ENCODE data around the gene AURKA.
"Not testable (repeated sequence)": the region's sequence is repeated elsewhere in the genome, so short reads cannot be mapped to it uniquely, and the experiment has no call there.

The AURKA gene

GRCh38 chr20:56391596-56392131, 351 bp downstream of the AURKA start:
- DNase-seq (ENCODE audit: extremely low read depth in 1 of 2, low read depth in 1 of 2) = no peak

GRCh38 chr20:56391037-56391436, 978 bp downstream of the AURKA start:
- no peak for DNase-seq (ENCODE audit: extremely low read depth in 1 of 2, low read depth in 1 of 2)

GRCh38 chr20:56390396-56390795, 1.6 kb downstream of the AURKA start:
- DNase-seq (ENCODE audit: extremely low read depth in 1 of 2, low read depth in 1 of 2) = not testable (repeated sequence)

GRCh38 chr20:56389807-56390206, 2.2 kb downstream of the AURKA start:
- DNase-seq (ENCODE audit: extremely low read depth in 1 of 2, low read depth in 1 of 2) = no peak

GRCh38 chr20:56388882-56389281, 3.1 kb downstream of the AURKA start:
- DNase-seq (ENCODE audit: extremely low read depth in 1 of 2, low read depth in 1 of 2) = no peak

GRCh38 chr20:56386219-56386618, 5.8 kb downstream of the AURKA start:
- no peak for DNase-seq (ENCODE audit: extremely low read depth in 1 of 2, low read depth in 1 of 2)

GRCh38 chr20:56385130-56385529, 6.9 kb downstream of the AURKA start:
- DNase-seq (ENCODE audit: extremely low read depth in 1 of 2, low read depth in 1 of 2) = no peak

- DNase-seq (ENCODE audit: extremely low read depth in 1 of 2, low read depth in 1 of 2) = no peak
Observed at GRCh38 chr20:56383334-56383733, 8.7 kb downstream of the AURKA start.

- DNase-seq (ENCODE audit: extremely low read depth in 1 of 2, low read depth in 1 of 2) = no peak
Observed at GRCh38 chr20:56382696-56383095, 9.3 kb downstream of the AURKA start.

- no peak for DNase-seq (ENCODE audit: extremely low read depth in 1 of 2, low read depth in 1 of 2)
Observed at GRCh38 chr20:56381501-56381900, 10.5 kb downstream of the AURKA start.

- no peak for DNase-seq (ENCODE audit: extremely low read depth in 1 of 2, low read depth in 1 of 2)
Observed at GRCh38 chr20:56380375-56380774, 11.6 kb downstream of the AURKA start.

- DNase-seq (ENCODE audit: extremely low read depth in 1 of 2, low read depth in 1 of 2) = no peak
Observed at GRCh38 chr20:56378386-56378785, 13.6 kb downstream of the AURKA start.

GRCh38 chr20:56376331-56376730, 15.7 kb downstream of the AURKA start:
- no peak for DNase-seq (ENCODE audit: extremely low read depth in 1 of 2, low read depth in 1 of 2)

- DNase-seq (ENCODE audit: extremely low read depth in 1 of 2, low read depth in 1 of 2) = no peak
Observed at GRCh38 chr20:56373942-56374341, 18.1 kb downstream of the AURKA start.

GRCh38 chr20:56372850-56373249, 19.2 kb downstream of the AURKA start:
- no peak for DNase-seq (ENCODE audit: extremely low read depth in 1 of 2, low read depth in 1 of 2)

- no peak for DNase-seq (ENCODE audit: extremely low read depth in 1 of 2, low read depth in 1 of 2)
Observed at GRCh38 chr20:56371977-56372376, 20.0 kb downstream of the AURKA start.

- DNase-seq (ENCODE audit: extremely low read depth in 1 of 2, low read depth in 1 of 2) = no peak
Observed at GRCh38 chr20:56369179-56369578, 22.8 kb downstream of the AURKA start.

GRCh38 chr20:56368351-56369134, 23.5 kb downstream of the AURKA start:
- DNase-seq (ENCODE audit: extremely low read depth in 1 of 2, low read depth in 1 of 2) = no peak

GRCh38 chr20:56363491-56363890, 28.5 kb downstream of the AURKA start:
- no peak for DNase-seq (ENCODE audit: extremely low read depth in 1 of 2, low read depth in 1 of 2)

- no peak for DNase-seq (ENCODE audit: extremely low read depth in 1 of 2, low read depth in 1 of 2)
Observed at GRCh38 chr20:56362833-56363413, 29.1 kb downstream of the AURKA start.

GRCh38 chr20:56361900-56362299, 30.1 kb downstream of the AURKA start:
- DNase-seq (ENCODE audit: extremely low read depth in 1 of 2, low read depth in 1 of 2) = no peak

GRCh38 chr20:56360908-56361205, 31.2 kb downstream of the AURKA start:
- DNase-seq (ENCODE audit: extremely low read depth in 1 of 2, low read depth in 1 of 2) = no peak
